Liver (tissue), 3 donors: ENCODE data around the gene TIMM13.

Experiments used
- EGR1 ChIP-seq, 2 donors: IDR thresholded peaks; 2 replicates each; pipeline ENCODE4 v1.6.1; 2016 to 2018; ENCODE audit warnings: antibody characterized with exemption in 2 of 2, low read depth in 2 of 2
- FOXA1 ChIP-seq: IDR thresholded peaks from 2 replicates; pipeline ENCODE4 v1.6.1; 2016; ENCODE audit warnings: antibody characterized with exemption
- HNF4A ChIP-seq, 2 donors: conservative IDR thresholded peaks; 2 replicates each; pipeline ENCODE4 v1.6.1; 2016; ENCODE audit warnings: antibody characterized with exemption in 2 of 2, mild to moderate bottlenecking in 2 of 2
- JUND ChIP-seq, 2 donors: IDR thresholded peaks; 2 replicates each; pipeline ENCODE4 v1.6.1; 2016; ENCODE audit warnings: antibody characterized with exemption in 2 of 2
- RAD21 ChIP-seq, 2 donors: IDR thresholded peaks; 2 replicates each; pipeline ENCODE4 v1.6.1; 2016; ENCODE audit warnings: antibody characterized with exemption in 2 of 2, mild to moderate bottlenecking in 2 of 2
- RXRA ChIP-seq, 2 donors: IDR thresholded peaks; 2 replicates each; pipeline ENCODE4 v1.6.1; 2017 to 2018; ENCODE audit warnings: antibody characterized with exemption in 2 of 2, mild to moderate bottlenecking in 1 of 2
- SP1 ChIP-seq: IDR thresholded peaks from 2 replicates; pipeline ENCODE4 v1.6.1; 2018; ENCODE audit warnings: antibody characterized with exemption, mild to moderate bottlenecking
- TAF1 ChIP-seq: conservative IDR thresholded peaks from 2 replicates; pipeline ENCODE4 v1.6.1; 2016; ENCODE audit warnings: antibody characterized with exemption, mild to moderate bottlenecking
- TF ChIP-seq, protein P1 (sequence below): fragments of 150-350 bp; IDR thresholded peaks from 2 replicates; pipeline ENCODE4 v1.5.1; 2017; ENCODE audit warnings: improper control_type of control experiment, low read depth, low read length; ENCODE audit not compliant: missing input control
- TF ChIP-seq, protein P2 (sequence below): IDR thresholded peaks from 2 replicates; pipeline ENCODE4 v1.6.1; 2016; ENCODE audit warnings: antibody characterized with exemption
- TF ChIP-seq, protein P3 (sequence below): IDR thresholded peaks from 2 replicates; pipeline ENCODE4 v1.6.1; 2016; ENCODE audit warnings: antibody characterized with exemption, mild to moderate bottlenecking
- TF ChIP-seq, protein P4 (sequence below): IDR thresholded peaks from 2 replicates; pipeline ENCODE4 v1.6.1; 2016; ENCODE audit warnings: antibody characterized with exemption
- donor health status: healthy.
- donor health status: healthy.

DNA sequence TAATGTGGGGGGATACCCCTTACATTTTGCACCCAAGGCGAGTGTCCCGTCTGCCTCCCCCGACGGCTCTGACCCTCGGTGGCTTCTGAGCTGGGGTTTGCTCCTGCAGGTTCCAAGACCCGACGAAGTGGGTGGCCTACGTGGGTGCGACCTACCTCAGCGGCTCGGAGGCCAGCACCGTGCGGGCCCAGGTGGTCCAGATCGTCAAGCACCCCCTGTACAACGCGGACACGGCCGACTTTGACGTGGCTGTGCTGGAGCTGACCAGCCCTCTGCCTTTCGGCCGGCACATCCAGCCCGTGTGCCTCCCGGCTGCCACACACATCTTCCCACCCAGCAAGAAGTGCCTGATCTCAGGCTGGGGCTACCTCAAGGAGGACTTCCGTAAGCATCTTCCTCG, 19.1 kb downstream of the TIMM13 start:
- TF ChIP-seq TAF1 (no peak), JUND (IDR thresholded peaks at IDR 0.05) (no peak), RXRA (IDR thresholded peaks at IDR 0.05) (no peak), EGR1 (IDR thresholded peaks at IDR 0.05; ENCODE audit: low read depth in 2 of 2) (no peak), SP1 (no peak), RAD21 (IDR thresholded peaks at IDR 0.05) (no peak), FOXA1 (no peak), HNF4A (conservative IDR thresholded peaks at IDR 0.05) (no peak)
- TF ChIP-seq, protein P1, sequence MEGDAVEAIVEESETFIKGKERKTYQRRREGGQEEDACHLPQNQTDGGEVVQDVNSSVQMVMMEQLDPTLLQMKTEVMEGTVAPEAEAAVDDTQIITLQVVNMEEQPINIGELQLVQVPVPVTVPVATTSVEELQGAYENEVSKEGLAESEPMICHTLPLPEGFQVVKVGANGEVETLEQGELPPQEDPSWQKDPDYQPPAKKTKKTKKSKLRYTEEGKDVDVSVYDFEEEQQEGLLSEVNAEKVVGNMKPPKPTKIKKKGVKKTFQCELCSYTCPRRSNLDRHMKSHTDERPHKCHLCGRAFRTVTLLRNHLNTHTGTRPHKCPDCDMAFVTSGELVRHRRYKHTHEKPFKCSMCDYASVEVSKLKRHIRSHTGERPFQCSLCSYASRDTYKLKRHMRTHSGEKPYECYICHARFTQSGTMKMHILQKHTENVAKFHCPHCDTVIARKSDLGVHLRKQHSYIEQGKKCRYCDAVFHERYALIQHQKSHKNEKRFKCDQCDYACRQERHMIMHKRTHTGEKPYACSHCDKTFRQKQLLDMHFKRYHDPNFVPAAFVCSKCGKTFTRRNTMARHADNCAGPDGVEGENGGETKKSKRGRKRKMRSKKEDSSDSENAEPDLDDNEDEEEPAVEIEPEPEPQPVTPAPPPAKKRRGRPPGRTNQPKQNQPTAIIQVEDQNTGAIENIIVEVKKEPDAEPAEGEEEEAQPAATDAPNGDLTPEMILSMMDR: no peak
- TF ChIP-seq, protein P2, sequence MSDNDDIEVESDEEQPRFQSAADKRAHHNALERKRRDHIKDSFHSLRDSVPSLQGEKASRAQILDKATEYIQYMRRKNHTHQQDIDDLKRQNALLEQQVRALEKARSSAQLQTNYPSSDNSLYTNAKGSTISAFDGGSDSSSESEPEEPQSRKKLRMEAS: no peak
- TF ChIP-seq, protein P3, sequence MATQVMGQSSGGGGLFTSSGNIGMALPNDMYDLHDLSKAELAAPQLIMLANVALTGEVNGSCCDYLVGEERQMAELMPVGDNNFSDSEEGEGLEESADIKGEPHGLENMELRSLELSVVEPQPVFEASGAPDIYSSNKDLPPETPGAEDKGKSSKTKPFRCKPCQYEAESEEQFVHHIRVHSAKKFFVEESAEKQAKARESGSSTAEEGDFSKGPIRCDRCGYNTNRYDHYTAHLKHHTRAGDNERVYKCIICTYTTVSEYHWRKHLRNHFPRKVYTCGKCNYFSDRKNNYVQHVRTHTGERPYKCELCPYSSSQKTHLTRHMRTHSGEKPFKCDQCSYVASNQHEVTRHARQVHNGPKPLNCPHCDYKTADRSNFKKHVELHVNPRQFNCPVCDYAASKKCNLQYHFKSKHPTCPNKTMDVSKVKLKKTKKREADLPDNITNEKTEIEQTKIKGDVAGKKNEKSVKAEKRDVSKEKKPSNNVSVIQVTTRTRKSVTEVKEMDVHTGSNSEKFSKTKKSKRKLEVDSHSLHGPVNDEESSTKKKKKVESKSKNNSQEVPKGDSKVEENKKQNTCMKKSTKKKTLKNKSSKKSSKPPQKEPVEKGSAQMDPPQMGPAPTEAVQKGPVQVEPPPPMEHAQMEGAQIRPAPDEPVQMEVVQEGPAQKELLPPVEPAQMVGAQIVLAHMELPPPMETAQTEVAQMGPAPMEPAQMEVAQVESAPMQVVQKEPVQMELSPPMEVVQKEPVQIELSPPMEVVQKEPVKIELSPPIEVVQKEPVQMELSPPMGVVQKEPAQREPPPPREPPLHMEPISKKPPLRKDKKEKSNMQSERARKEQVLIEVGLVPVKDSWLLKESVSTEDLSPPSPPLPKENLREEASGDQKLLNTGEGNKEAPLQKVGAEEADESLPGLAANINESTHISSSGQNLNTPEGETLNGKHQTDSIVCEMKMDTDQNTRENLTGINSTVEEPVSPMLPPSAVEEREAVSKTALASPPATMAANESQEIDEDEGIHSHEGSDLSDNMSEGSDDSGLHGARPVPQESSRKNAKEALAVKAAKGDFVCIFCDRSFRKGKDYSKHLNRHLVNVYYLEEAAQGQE: no peak
- TF ChIP-seq, protein P4, sequence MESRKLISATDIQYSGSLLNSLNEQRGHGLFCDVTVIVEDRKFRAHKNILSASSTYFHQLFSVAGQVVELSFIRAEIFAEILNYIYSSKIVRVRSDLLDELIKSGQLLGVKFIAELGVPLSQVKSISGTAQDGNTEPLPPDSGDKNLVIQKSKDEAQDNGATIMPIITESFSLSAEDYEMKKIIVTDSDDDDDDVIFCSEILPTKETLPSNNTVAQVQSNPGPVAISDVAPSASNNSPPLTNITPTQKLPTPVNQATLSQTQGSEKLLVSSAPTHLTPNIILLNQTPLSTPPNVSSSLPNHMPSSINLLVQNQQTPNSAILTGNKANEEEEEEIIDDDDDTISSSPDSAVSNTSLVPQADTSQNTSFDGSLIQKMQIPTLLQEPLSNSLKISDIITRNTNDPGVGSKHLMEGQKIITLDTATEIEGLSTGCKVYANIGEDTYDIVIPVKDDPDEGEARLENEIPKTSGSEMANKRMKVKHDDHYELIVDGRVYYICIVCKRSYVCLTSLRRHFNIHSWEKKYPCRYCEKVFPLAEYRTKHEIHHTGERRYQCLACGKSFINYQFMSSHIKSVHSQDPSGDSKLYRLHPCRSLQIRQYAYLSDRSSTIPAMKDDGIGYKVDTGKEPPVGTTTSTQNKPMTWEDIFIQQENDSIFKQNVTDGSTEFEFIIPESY: no peak
